DND-41 (cell line): ENCODE data around the gene NTNG2.

Experiments
- CTCF ChIP-seq: IDR thresholded peaks from 2 replicates; pipeline ENCODE4 v1.5.1; 2012; ENCODE audit warnings: borderline replicate concordance, low read length, moderate library complexity, mild to moderate bottlenecking; ENCODE audit not compliant: poor library complexity, severe bottlenecking; ENCODE audit errors: extremely low read depth
- EZH2 ChIP-seq: IDR thresholded peaks from 3 replicates; pipeline ENCODE4 v1.6.1; 2012; ENCODE audit warnings: borderline replicate concordance, low read depth, mild to moderate bottlenecking, moderate library complexity, low read length, inconsistent platforms; ENCODE audit not compliant: severe bottlenecking

GRCh38 chr9:132181796-132182313, 20.0 kb downstream of the NTNG2 start:
- no peak for TF ChIP-seq CTCF
- TF ChIP-seq EZH2 = no peak
